Pancreas (tissue), 10 donors: ENCODE measurements around the gene CCM2L. TPM values are rescaled to one million over a fixed set of nuclear protein-coding genes. Genes with fewer than 3 reads are reported as not detected.
A peak's percentile ranks its signal among the peaks of the same experiment; 100 is the strongest.

Experiments
- ATAC-seq, 4 donors: fragments of 200-7000 bp; cut with Tn5 transposase; one replicate each; pipeline versions ENCODE4 v1.8.0 to v1.9.1; 2020; ENCODE audit warnings: mild to moderate bottlenecking in 4 of 4, moderate library complexity in 4 of 4
- DNase-seq, 6 donors: peaks; one replicate each; pipeline ENCODE4 v3.0.0-alpha.2; 2020
- FAIRE-seq: peaks from 2 replicates; lab custom pipeline; 2012; peaks lifted over from hg19 to GRCh38; lab: Jason Lieb, UNC
- H3K27ac ChIP-seq, 4 donors: fragments of 200-600 bp; sonication (generic); 1 replicate in 3 of 4; 2 replicates in 1 of 4; pipeline versions ENCODE4 v1.5.0 to v1.8.0; 2020
- H3K27me3 ChIP-seq, 4 donors: fragments of 200-600 bp; one replicate each; pipeline ENCODE4 v1.8.0; 2021
- H3K36me3 ChIP-seq, 3 donors: fragments of 200-600 bp; sonication (generic) in 1 of 3; one replicate each; pipeline versions ENCODE4 v1.5.0 to v1.8.0; 2020 to 2021
- H3K4me1 ChIP-seq, 3 donors: fragments of 200-600 bp; one replicate each; pipeline ENCODE4 v1.8.0; 2021
- H3K4me3 ChIP-seq, 4 donors: fragments of 200-600 bp; sonication (generic) in 2 of 4; one replicate each; pipeline versions ENCODE4 v1.5.0 to v1.8.0; 2020 to 2021
- H3K9me3 ChIP-seq, 4 donors: fragments of 200-600 bp; one replicate each; pipeline ENCODE4 v1.8.0; 2021
- WGBS, 2 donors: extraction: QIAGEN DNeasy Blood & Tissue Kit; methylation state at CpG; one replicate each; pipeline ENCODE4 v1.1.7; 2013; 5-methylcytosine and 5-hydroxymethylcytosine counted together
- intact Hi-C, 3 donors: fragments of 100-400 bp; cut with DNase I; formaldehyde crosslinking; loops; one replicate each; pipeline versions ENCODE4 v1.11.1 to v1.14.2; 2022
- polyA plus RNA-seq, 2 donors: library from polyadenylated mRNA; stranded (reverse); fragments of 200-250 nt; gene quantifications; one replicate each; pipeline ENCODE4 v1.2.3, GENCODE V29; 2013
- total RNA-seq, 6 donors: library from RNA; stranded (reverse); fragmentation: NEBNext Ultra II Directional in 4 of 6; extraction: Animal tissue kit (Norgen Biotek cat#: 25700) in 4 of 6; gene quantifications; one replicate each; pipeline versions ENCODE4 v1.2.1 to v1.2.4, GENCODE V29; 2021 to 2023
- TF ChIP-seq, protein P1 (sequence below), 4 donors: fragments of 200-600 bp; sonication (generic) in 3 of 4; IDR thresholded peaks; one replicate each; pipeline versions ENCODE4 v1.5.0 to v1.8.0; 2021; ENCODE audit warnings: antibody characterized with exemption in 4 of 4
- donor health status: healthy with polysubstance abuse.
- donor health status: DM: no; HTN: no; CAD: no; lungs with moderate emphysema.
- donor health status: DM: no; HTN: no; CAD: no.
- donor health status: control.
- donor health status: control.
- donor health status: Bipolar disorder and iron deficiency.
- donor health status: DM: yes; HTN: yes; CAD: no.
- donor health status: DM: no; HTN: no; CAD: no.
- donor health status: DM: no; HTN: no; CAD: no.
- donor health status: DM: yes; HTN: yes; CAD: no.

Gene CCM2L
- total and polyA plus RNA-seq, 8 donors = 0.31 to 6.7 (median 0.98) TPM

DNA sequence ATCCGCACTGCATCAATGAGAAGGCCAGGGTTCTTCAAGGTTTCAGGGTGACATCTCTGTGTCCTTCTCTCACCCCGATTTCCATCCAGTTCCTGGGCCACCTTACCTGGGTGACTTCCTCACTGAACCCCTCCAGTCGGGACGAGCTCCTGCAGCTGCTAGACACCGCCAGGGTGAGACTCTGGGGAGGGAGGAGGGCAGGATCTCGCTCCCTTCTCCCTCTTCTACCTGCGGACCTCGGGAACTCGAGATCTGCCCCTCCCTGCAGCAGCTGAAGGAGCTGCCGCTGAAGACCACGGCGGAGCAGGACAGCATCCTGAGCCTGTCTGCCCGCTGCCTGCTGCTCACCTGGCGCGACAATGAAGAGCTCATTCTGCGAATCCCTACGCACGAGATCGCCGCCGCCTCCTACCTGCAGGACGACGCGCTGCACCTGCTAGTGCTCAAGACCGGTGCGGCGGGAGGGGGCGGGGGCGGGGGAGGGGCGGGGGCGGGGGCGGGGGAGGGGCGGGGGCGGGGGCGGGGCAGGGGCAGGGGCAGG is 7.5 kb downstream of the CCM2L start:
- TF ChIP-seq, protein P1, sequence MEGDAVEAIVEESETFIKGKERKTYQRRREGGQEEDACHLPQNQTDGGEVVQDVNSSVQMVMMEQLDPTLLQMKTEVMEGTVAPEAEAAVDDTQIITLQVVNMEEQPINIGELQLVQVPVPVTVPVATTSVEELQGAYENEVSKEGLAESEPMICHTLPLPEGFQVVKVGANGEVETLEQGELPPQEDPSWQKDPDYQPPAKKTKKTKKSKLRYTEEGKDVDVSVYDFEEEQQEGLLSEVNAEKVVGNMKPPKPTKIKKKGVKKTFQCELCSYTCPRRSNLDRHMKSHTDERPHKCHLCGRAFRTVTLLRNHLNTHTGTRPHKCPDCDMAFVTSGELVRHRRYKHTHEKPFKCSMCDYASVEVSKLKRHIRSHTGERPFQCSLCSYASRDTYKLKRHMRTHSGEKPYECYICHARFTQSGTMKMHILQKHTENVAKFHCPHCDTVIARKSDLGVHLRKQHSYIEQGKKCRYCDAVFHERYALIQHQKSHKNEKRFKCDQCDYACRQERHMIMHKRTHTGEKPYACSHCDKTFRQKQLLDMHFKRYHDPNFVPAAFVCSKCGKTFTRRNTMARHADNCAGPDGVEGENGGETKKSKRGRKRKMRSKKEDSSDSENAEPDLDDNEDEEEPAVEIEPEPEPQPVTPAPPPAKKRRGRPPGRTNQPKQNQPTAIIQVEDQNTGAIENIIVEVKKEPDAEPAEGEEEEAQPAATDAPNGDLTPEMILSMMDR (IDR thresholded peaks at IDR 0.05) = peak; percentile 17 to 37 (median 28)
- Histone ChIP-seq H3K27ac (no peak overlapping the region), H3K4me3 (peak overlapping the region in 2 of 4 donors; percentile 67 to 73), H3K36me3 (no peaks in the 10 kb centered on the region), H3K9me3 (no peaks in the 10 kb centered on the region), H3K4me1 (peaks cover 0 to 4% (median 3%) of the 10 kb centered on the region in 3 donors), H3K27me3 (no peaks in the 10 kb centered on the region)
- 7 to 14% methylated on average over 16 to 28 of the region's 35 CpGs for WGBS, 2 donors
- FAIRE-seq (no peak), DNase-seq (peak; percentile 66 to 91 (median 78)), ATAC-seq (peak; percentile 83 to 90 (median 86))
- intact Hi-C loops = no loop called here

DNA sequence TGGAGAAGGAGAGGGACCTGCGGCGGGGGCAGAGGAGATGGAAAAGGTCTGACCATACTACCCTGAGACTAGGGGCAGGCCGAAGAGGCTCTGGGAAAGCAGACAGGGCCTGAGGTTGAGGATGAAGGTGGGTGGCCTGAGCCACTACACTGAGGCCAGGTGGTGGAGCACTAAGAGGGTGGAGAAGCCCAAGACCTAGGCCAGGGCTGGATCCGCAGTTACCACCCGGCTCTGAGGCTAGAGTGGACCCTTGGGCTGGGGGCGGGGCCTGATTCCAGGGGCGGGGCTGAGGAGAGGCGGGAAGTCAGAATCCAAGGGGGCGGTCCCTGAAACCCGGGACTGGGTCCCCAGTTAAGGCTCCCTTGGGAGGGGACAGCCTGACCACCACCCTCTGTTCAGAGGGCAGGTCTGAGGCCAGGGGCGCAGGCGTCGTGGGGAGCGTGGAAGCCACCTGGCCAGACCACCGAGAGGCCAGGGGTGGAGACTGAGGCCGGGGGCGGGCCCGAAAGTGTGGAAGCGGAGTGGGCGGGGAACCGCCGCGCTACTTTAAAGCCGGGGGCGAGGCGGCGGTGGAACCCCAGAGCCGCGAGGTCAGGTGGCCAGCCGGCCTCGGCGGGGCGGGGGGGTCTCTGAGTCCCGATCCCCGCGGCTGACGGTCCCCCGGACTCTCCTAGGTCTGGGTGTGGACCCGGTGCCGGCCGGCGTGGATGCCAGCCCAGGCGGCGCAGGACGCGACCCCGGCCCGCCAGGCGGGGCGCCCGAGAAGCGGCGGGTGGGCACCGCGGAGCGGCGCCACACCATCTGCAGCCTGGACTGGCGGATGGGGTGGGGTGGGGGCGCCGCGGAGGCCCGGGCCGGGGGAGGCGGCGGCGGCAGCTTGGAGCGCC is 8.3 kb downstream of the CCM2L start:
- Histone ChIP-seq H3K27me3 (no peaks in the 10 kb centered on the region), H3K27ac (no peak overlapping the region), H3K36me3 (no peaks in the 10 kb centered on the region), H3K9me3 (no peaks in the 10 kb centered on the region), H3K4me1 (peaks cover 0 to 4% (median 3%) of the 10 kb centered on the region in 3 donors), H3K4me3 (peak overlapping the region; percentile 31 to 73 (median 63))
- ATAC-seq (peak; percentile 90 to 96 (median 94)), FAIRE-seq (no peak), DNase-seq (peak; percentile 75 to 92 (median 87))
- TF ChIP-seq, protein P1 (IDR thresholded peaks at IDR 0.05) = no peak
- intact Hi-C loops = no loop called here
- 1% methylated on average over 51 to 67 of the region's 67 CpGs for WGBS, 2 donors

DNA sequence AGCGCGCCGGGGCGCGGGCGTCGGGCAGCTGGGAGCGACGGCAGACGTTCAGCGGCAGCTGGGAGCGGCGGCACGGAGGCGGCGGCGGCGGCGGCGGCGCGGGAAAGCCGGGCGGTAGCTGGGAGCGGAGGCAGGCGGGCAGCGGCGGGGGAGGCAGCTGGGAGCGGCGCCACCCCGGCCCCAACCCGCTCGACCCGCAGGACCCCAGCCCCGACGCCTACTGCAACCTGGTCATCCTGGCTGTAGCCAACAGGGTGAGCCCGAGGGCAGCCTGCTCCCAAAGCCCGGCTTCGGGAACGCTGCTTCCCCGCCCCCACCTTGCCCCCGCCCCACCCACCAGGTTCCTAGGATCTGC is 8.9 kb downstream of the CCM2L start:
- H3K9me3 ChIP-seq = no peaks in the 10 kb centered on the region
- no peak overlapping the region for H3K27ac ChIP-seq
- no peaks in the 10 kb centered on the region for H3K27me3 ChIP-seq
- no peaks in the 10 kb centered on the region for H3K36me3 ChIP-seq
- TF ChIP-seq, protein P1 (IDR thresholded peaks at IDR 0.05) = no peak
- DNase-seq (peak in 3 of 6 donors; percentile 18 to 65 (median 44)), FAIRE-seq (no peak), ATAC-seq (peak in 2 of 4 donors; percentile 6 to 12)
- peak overlapping the region in 3 of 4 donors; percentile 31 to 73 (median 67) for H3K4me3 ChIP-seq
- peaks cover 0 to 4% (median 3%) of the 10 kb centered on the region in 3 donors for H3K4me1 ChIP-seq
- intact Hi-C loops = no loop called here
- 1 to 2% methylated on average over 10 to 42 of the region's 42 CpGs for WGBS, 2 donors

DNA sequence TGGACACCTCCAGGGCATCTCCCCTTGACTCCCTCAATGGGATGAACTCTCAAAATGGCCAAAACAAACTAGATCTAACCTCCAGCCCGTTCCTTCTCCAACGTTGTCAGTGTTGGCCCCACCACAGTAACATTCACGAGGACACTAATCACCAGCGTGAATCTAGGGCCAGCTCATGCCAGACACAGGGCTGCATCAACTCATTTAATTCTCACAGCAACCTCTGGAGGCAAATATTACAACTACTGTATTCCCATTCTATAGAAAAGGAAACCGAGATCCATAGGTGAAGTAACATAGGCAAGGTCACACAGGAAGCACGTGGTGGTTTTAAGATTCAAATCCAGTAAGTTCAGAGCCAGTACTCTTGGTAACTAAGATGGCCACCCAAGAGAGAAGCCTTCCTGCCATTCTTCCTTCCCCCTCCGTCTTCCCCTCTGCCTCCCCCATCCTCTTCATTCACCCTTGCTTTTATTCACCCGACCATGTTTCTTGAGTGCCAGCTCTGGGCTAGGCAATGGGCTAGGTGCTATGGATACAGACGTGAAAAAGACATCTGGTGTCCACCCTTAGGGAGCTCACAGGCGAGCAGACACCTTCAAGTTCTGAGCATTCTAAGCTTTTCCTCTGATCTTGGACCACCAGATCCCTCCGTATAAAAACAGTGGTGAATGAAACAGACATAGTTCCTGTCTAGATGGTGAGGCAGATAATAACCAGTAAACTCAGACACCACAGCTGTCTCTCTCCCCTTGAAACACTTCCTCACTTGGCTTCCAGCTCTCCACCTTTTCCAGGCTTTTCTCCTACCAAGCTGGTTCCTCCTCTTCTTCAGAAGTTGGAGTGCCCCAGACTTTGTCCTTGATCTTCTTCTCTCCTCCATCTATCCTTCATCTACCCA is 9.6 kb downstream of the CCM2L start:
- 30 to 31% methylated on average over 11 of the region's 11 CpGs for WGBS, 2 donors
- Histone ChIP-seq H3K9me3 (no peaks in the 10 kb centered on the region), H3K27ac (no peak overlapping the region), H3K36me3 (no peaks in the 10 kb centered on the region), H3K4me3 (peak overlapping the region in 2 of 4 donors; percentile 67 to 73), H3K27me3 (no peaks in the 10 kb centered on the region), H3K4me1 (peaks cover 0 to 4% (median 3%) of the 10 kb centered on the region in 3 donors)
- no peak for DNase-seq
- FAIRE-seq = no peak
- ATAC-seq = no peak
- TF ChIP-seq, protein P1 (IDR thresholded peaks at IDR 0.05) = no peak
- intact Hi-C loops = loop anchor here in 1 of 3 donors (10.0 kb wide), 1 partner anchor 175 kb away; the partner anchor contains the start of gene FOXS1
